GM19238 (cell line): ENCODE measurements around the gene ARID3B.
A peak's percentile ranks its signal among the peaks of the same experiment; 100 is the strongest.
"Not testable (repeated sequence)": the region's sequence is repeated elsewhere in the genome, so short reads cannot be mapped to it uniquely, and the experiment has no call there.

ENCODE experiments used
- DNase-seq: peaks from one replicate; pipeline ENCODE4 v3.0.0; 2011; ENCODE audit warnings: low spot score; ENCODE audit not compliant: insufficient read length

The ARID3B gene

DNA sequence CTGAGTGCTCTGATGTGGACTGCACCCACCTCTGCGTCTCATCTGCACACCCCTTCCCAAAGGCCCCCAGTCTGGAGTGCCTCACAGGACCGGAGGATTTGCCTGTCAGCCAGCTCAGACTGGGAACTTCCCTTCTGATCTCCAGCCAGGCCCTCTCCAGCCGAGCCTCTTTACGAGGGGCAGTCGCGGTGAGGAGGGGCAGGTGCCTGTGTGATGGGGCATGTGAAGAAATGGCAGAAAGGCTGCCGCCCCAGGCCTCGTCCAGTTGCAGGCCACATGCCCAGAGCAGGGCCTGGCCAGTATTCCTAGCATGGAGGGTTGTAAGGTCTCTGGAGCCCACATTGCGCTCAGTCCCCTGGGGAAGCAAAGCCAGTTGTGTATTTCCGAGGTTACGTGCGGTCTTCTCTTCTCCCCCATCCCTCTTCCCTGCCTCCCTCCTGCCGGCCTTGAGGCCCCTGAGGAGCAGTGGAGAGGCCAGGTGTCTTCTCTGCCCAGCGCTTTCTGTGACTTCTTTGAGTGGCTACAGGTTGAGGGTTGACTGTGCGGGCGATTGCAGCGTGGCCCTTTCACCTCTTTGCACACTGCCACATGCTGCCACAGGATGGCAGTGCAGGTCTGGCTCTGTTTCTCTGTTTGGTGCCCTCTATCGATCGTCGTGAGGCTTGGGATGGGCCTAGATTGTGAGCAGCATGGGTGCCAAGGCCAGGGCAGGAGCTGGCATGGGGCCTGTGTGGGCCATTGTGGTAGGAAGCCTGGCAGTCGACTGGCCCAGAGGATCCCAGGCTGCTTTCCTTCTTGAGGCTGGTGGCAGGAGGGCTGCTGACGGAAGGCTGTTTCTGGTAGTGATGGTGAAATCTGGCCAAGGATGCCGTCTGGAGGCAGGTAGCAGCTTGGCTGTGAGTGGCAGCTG lies 79.9 kb downstream of the ARID3B start:
- peak; percentile 82 for DNase-seq

DNA sequence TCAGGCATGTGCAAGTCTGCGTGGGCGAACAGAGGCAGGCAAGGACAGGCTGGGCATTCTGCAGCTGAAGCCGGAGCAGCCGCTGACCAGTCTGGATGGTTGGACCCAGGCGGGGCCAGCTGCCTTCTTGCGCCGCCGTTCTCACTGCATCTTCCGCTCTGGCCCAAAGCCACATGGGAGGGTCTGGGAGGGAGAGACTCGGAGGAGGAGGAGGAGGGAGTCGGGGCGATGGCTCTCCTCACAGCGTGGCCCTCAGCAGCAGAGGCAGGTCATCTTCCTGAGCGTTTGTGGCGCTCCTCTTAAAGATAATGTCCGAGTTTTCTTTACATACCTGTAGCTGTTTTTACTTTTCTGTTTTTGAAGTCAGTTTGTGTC lies 80.5 kb downstream of the ARID3B start:
- no peak for DNase-seq

DNA sequence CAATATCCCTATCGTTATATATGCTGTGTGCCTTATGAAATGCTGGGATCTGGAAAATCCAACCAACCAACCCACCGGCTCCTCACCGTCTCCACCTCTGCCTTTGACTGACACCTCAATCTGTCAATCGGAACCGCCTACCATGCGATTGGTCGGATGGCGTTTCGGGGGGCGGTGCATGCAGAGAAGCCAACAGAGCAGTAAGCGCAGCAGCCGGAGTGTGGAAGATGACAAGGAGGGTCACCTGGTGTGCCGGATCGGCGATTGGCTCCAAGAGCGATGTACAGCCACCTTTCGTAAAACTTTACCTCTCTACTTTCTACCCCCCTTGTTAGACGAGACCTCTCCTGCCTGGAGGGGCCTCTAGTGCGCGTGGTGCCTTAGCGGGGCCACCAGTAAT lies 80.9 kb downstream of the ARID3B start:
- DNase-seq, result no peak

DNA sequence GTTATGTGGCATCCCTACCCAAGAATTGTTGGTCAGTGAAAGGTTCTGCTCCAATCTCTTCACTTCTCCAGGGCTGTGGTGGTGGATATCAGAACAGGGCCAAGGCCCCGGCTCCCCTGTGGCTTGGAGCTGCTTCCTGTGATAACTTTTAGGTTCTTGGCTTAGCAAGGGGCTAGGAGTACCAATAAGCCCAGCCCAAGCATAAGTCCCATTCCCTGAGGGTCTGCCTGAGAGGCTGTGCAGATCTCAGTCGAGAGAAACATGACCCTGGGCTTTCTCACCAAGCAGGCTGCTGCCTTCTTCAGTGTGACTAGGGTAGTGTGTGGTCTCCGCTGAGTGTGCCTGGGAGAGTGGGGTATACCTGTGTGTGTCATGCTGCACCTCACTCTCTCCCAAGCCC lies 81.7 kb downstream of the ARID3B start:
- no peak for DNase-seq

DNA sequence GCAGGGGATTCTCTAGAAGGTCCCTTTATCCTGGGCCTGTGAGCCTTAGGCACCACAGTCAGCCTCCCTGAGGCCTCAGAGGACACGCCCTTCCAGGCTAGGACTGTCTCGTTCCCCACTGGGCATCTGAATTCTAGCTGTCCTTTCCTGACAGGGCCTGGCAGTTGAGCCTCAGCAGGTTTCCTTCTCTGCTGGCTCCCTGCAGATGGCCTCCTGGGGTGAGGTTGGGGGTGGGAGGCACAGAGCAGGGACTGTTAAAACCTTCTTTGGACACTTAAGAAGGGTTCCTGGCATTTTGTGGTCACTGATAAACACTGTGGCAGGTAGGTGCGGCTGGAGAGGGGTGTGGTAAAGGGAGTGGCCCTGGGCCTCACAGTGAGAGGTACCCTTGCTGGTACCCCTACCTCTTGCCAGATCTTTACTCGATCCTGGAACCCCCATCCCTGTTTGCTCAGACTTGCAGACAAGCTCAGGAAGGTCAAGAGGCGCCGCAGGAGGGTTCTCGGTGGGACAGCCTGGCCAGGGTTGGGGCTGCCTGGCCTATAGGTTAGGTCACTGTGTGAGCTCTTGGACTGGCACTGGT lies 83.1 kb downstream of the ARID3B start:
- no peak for DNase-seq

DNA sequence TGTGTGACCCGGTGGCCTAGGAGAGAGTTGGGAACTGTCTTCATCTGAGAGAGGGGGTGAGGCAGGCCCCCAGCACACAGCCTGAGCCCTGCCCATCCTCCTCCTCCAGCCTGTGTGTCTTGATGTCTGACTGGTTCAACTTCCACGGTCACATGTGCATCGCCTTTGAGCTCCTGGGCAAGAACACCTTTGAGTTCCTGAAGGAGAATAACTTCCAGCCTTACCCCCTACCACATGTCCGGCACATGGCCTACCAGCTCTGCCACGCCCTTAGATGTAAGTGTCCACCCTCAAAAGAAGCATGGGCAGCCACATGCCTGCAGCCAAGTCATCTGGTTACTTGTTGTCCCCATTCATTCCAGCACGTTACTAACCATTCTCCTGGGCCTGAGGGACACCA lies 84.7 kb downstream of the ARID3B start:
- no peak for DNase-seq

DNA sequence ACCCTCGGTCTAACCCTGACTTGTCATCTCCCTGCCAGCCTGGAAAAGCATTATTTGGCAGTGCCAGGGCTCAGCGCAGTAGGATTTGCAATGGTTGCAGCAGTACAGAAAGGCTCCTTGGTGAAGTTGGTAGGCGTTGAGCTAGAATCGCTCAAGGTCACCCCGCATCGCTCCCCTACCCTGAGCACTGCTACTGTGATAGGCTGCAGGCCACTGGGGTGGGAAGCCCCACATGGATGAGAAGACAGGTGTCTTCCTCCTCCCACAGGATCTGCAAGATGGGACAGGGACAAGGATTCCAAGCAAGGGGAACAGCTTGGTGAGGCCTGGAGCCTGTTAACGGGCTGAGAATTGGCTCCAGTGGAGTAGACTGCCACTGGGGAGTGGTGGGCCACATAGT lies 85.3 kb downstream of the ARID3B start:
- no peak for DNase-seq

DNA sequence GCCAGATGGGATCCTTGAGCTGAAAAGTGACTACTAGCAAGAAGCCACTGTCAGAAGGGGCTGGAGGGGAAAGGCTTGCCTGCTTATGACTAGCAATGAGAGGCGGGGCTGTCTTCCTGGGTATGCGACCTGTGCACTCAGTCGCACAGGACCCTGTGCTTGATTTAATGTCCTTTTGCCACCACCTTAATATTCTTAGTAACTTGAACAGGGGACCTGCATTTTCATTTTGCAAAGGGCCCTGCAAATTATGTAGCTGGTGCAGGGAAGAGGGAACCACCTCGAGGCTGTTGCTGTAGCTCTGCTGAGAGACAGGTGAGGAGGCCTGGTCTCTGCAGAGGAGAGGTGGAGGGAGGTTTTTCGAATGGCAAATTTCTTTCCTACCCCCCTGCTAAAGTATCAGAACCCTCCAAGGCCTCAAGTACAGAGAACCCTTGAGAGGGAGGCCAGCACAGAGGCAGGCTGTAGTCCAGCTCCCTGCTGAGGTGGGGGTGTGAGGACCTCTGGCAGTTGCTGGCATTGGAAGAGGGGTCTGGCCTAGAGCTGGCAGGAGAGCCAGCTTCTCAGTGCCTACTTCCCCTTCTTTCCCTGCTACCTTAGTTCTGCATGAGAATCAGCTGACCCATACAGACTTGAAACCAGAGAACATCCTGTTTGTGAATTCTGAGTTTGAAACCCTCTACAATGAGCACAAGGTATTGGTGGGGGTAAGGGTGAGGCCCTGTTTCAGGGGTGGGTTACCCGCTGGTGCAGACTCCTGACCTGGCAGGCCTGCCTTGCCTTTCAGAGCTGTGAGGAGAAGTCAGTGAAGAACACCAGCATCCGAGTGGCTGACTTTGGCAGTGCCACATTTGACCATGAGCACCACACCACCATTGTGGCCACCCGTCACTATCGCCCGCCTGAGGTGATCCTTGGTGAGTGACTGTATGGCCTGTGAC lies 86.0 kb downstream of the ARID3B start:
- peak; percentile 34 for DNase-seq

DNA sequence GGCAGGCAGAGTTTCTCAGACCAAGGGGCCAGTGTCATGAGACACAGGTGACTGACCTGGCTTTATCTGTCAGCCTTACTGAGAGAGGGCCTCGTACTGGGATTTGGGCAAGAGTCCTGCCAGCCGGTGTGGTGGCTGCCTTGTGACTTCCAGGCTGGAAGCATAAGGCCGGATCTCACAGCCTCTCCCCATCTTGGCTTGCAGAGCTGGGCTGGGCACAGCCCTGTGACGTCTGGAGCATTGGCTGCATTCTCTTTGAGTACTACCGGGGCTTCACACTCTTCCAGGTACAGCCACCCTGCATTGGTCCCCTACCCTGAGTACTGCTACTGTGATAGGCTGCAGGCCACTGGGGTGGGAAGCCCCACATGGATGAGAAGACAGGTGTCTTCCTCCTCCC lies 86.7 kb downstream of the ARID3B start:
- no peak for DNase-seq

DNA sequence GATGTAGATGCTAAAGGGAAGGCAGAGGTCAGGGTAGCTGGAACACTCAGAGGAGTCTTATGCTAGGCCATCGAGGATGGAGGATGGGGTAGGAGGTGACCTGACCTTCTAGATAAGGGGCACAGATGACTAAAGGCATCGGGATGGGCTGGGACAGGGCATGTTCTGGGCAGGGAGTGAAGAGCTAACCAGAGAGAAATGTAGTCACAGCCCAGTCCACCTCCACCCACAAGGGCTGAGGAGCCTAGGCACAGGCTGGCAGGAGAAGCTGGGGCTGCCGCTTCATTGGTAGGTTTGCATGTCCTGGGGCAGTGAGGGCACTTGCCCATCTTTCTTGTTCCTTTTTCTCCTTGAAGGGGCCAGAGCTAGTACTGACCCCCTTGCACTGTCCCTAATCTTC lies 87.2 kb downstream of the ARID3B start:
- no peak for DNase-seq

DNA sequence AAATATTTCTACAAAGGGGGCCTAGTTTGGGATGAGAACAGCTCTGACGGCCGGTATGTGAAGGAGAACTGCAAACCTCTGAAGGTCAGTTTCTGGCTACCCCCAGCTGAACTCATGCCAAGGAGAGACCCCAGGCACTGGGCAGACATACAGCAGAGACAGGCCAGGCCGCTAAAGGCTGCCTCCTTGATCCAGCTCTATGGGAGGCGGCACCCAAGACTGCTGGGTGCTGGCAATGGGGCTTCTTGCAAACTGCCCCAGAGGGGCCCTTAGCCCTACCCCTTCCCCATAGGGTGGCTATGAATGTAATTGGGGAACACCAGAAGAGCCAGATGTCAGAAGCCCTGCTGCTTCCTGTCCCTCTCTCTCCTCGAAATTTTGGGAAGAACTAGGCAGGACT lies 87.9 kb downstream of the ARID3B start:
- DNase-seq, result no peak

DNA sequence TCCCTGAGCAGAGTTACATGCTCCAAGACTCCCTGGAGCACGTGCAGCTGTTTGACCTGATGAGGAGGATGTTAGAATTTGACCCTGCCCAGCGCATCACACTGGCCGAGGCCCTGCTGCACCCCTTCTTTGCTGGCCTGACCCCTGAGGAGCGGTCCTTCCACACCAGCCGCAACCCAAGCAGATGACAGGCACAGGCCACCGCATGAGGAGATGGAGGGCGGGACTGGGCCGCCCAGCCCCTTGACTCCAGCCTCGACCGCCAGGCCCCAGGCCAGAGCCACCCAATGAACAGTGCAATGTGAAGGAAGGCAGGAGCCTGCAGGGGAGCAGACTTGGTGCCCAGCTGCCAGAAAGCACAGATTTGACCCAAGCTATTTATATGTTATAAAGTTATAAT lies 88.7 kb downstream of the ARID3B start:
- DNase-seq, result not testable (repeated sequence)

DNA sequence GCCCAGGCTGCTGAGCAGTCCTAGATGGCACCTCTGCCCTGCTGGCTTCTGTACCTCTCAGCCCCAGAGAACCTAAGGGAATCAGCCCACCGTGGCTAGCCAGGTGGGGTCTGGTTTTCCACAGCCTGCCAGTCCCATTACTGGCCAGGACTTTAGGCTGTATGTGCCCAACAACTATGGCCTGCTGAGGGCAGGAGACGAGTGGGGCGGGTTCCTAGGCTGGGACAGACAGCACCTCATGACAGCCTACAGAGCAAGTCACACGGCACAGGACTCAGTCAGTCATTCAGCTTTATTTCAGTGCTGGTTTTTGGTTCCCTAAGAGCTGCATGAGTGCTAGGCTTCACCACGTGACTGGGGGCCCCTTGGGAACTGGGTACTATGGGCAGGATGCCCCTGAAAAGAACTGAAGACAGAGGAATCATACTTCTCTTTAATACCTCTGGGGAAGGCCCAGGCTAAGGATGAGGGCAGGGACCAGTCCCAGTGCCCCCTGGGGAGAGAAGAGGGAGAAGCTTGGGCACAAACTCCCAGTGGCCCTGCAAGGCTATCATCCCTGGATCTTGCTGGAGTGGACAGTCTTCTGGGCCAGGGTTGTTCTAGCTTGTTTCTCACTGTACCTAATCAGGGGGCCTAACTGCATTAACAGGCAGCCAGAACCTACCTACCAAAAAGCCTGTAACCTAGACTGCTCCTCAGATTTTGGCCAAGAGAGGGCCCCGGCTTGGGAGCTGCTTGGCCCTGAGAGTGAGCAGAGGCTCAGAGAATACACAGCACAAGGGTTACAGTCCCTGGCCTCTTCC lies 89.5 kb downstream of the ARID3B start:
- DNase-seq, result no peak

DNA sequence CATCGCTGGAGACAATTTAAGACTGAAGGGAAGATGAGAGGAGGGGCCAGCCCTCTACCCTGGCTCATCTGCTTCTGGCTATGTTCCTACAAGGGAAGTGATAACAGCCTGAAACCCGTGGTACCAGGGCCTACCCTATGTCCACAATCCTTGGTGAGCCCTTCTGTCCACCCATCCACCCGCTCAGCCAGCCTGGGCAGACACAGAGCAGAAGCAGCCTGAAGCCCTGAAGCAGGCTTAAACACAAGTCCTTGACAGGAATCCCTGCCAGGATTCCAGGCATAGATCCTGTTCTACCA lies 90.0 kb downstream of the ARID3B start:
- DNase-seq, result no peak

DNA sequence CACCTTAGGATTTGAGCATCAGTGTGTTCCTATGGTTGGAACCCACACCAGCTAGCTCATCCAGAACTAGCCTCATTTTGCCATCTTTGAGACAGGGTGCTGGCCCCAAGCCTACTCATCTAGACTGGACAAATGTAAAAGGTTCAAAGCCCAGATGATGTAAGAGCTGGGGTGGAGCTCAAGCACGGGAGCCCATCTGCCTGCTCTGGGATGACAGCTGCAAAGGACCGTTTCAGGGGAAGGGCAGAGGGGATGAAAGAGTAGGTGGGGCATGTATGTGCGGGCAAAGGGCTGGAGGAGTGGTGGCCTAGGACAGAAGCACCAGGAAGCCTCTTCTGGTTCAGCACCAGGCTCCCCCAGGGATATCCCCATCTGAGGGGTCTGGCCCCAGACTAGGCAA lies 90.4 kb downstream of the ARID3B start:
- DNase-seq, result no peak

DNA sequence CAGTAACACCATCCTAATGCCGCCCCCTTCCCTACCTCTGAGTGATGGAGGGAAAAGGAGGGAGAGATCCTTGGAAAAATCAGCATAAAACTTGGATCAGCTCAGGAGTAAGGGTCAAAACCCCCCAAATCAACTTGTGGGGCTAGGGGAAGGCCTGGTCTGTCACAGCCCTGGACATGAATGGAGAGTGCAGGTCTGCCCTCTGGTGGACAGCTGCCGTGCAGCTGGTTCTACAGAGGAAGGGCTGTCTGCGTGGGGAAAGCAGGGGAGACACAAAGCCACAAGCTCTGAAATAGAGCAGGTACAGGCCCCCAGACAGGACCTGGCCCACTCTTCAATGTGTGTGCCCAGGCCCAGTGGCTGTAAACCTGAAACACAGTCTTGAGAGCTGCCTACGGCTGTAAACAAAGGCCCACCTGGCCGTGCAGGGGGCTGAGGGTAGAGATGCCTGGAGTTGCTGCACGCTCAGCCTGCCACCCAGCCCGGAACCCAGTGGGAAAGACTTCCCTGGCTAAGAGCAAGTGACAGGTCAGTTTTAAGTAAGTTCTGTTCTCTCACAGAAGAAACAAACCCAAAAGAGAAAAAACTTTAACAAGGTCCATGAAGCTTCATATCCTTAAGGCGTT lies 91.0 kb downstream of the ARID3B start:
- DNase-seq, result peak; percentile 66

DNA sequence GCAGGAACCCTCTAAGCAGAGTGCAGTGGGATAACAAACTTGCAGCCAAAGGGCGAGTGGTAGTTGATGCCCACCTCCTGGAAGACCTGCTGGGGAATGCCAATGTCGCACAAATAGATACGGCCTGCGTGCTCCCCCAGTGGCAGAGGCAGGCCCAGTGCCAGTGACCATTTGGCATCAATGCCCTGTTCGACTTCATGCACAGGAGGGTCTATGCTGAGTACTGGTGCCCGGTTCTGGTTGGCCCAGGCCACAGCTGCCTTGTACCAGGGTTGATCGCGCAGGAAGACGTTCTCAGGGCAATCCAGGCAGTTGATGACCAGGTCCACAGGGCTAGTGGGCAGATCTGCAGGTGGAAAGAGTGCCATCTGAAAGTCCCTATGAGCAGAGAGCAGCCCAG lies 91.6 kb downstream of the ARID3B start:
- DNase-seq, result no peak

DNA sequence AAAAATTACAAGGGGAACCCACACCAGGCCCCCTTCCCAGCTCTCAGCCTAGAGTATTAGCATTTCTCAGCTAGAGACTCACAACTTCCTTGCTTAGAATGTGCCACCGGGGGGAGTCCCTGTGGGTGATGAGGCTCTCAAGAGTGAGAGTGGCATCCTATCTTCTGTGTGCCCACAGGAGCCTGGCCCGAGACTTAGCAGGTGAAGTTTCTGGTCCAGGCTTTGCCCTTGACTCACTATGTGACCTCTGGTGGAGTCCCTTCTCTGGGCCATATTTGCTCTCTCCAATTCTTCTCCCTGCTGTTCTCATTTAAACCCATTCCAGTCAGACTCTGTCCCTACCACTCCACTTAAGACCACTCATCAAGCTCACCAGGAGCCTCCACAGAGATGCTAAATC lies 92.8 kb downstream of the ARID3B start:
- DNase-seq, result no peak

DNA sequence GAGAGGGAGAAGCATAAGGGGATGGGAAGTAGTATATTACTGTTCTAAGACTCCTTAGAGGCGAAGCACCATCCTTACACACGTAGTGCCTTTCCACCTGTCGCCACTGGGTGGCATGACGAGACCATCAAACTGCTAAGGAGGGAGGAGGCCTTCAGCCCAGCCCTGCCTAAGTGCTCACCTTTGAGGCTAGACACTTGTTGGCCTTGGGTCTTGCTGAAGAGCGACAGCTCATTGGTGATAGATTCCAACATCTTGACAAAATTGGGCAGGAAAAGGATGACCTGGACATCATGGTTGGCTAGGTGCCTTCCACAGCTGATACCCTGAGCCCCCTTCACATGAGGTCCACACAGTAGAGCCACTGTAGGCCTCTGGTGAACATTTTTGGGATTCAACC lies 94.2 kb downstream of the ARID3B start:
- DNase-seq, result peak; percentile 76

DNA sequence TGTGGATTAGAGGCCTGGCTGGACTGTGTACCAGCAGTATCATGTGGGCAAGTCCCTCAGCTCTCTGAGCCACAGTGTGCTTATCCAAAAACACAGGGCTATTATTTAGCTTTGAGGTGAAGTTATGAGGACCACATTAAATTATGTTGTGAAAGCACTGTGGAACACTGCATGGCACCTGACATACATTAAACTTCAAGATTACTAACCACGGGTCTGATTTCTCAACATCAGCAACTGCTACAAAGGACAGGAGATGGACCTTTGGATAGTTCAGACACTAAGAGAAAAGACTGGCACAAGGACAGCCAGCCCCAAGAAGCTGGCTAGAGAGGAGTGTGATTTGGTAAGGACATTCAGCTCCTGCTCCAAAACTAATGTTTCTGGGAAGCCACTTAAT lies 96.0 kb downstream of the ARID3B start:
- DNase-seq, result no peak

DNA sequence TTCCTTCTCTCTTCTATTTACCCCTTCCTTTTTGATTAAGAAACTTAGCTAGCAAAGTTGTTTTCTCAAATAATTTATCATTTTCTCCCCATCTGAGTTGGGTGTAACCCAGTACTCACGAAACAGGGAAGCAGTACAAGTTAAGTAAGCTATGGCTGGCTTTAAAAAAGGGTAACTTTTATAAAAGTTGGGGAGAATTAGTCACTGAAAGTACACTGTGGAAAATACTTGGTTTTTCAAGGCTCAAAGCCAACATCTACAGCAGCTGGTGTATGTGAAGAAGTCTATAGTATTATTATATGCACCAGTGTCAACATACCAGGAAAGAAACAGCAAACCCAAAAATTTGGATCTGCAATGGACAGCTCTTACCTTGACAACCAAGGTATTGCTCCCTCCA lies 100.1 kb downstream of the ARID3B start:
- DNase-seq, result no peak
